GM12878 (cell line): ENCODE results near the gene ACAT2. TPM values are rescaled to one million over a fixed set of nuclear protein-coding genes. Genes with fewer than 3 reads are reported as not detected.

Source experiments
- ATAC-seq: fragments of 200-7000 bp; cut with Tn5 transposase; 3 replicates; pipeline ENCODE4 v1.9.1; 2020; ENCODE audit warnings: mild to moderate bottlenecking, moderate library complexity
- BruUV-seq: library from RNA; stranded (reverse); fragments of 400-500 nt; replicated peaks from 2 replicates; lab custom pipeline; 2021; lab: Mats Ljungman, UMichigan
- CTCF ChIA-PET: fragments of 300-600 bp; sonication (Branson Sonifier 250); formaldehyde crosslinking; extraction: SDS; loops from one replicate; lab custom pipeline; 2021; ENCODE audit warnings: inconsistent platforms; lab: Yijun Ruan, JAX
- POLR2A ChIA-PET: fragments of 350-600 bp; formaldehyde crosslinking; extraction: SDS; loops from one replicate; lab custom pipeline; 2021; ENCODE audit warnings: inconsistent platforms; lab: Charles Lee
- RAD21 ChIA-PET: fragments of 300-600 bp; sonication (Branson Sonifier 250); formaldehyde crosslinking; loops from one replicate; lab custom pipeline; 2023; ENCODE audit warnings: antibody characterized with exemption; ENCODE audit not compliant: unreplicated experiment; lab: Charles Lee
- SMC1A ChIA-PET: fragments of 300-600 bp; sonication (Branson Sonifier 250); formaldehyde crosslinking; loops from one replicate; lab custom pipeline; 2023; ENCODE audit not compliant: unreplicated experiment, uncharacterized antibody; lab: Charles Lee
- DNase-seq: peaks from one replicate; pipeline ENCODE4 v3.0.0-alpha.2; 2011; ENCODE audit warnings: low read depth, low spot score
- FAIRE-seq: peaks from 3 replicates; lab custom pipeline; 2011; peaks lifted over from hg19 to GRCh38; lab: Jason Lieb, UNC
- H2AFZ ChIP-seq: 2 replicates; pipeline ENCODE4 v1.6.0; 2011; ENCODE audit warnings: low read depth, low read length, control low read depth; ENCODE audit not compliant: control insufficient read depth
- H3K27ac ChIP-seq: 2 replicates; pipeline ENCODE4 v1.5.1; 2011; ENCODE audit warnings: control low read depth; ENCODE audit not compliant: control insufficient read depth, insufficient read depth
- H3K27me3 ChIP-seq, 2 experiments: replicated peaks in 1 of 2; 2 replicates each; pipeline versions ENCODE4 v1.6.0 to v1.6.1; 2011; ENCODE audit warnings: low read length in 1 of 2; ENCODE audit not compliant: control insufficient read depth in 2 of 2, insufficient read depth in 2 of 2
- H3K36me3 ChIP-seq, 2 experiments: 2 replicates each; pipeline ENCODE4 v1.5.1; 2011; ENCODE audit warnings: low read length in 1 of 2; ENCODE audit not compliant: control insufficient read depth in 2 of 2, insufficient read depth in 2 of 2
- H3K4me1 ChIP-seq: 2 replicates; pipeline ENCODE4 v1.6.1; 2011; ENCODE audit warnings: mild to moderate bottlenecking, low read length, moderate library complexity, mixed read lengths; ENCODE audit not compliant: control insufficient read depth, insufficient read depth
- H3K4me2 ChIP-seq: 2 replicates; pipeline ENCODE4 v1.6.0; 2011; ENCODE audit warnings: control low read depth; ENCODE audit not compliant: control insufficient read depth, insufficient read depth
- H3K4me3 ChIP-seq: fragments of 200-600 bp; sonication (generic); 2 replicates; pipeline ENCODE4 v1.5.1; 2016
- H3K79me2 ChIP-seq: 2 replicates; pipeline ENCODE4 v1.6.0; 2011; ENCODE audit warnings: low read length; ENCODE audit not compliant: control insufficient read depth, insufficient read depth
- H3K9ac ChIP-seq: 2 replicates; pipeline ENCODE4 v1.8.0; 2011; ENCODE audit warnings: low read length, control low read depth, mixed read lengths; ENCODE audit not compliant: control insufficient read depth, insufficient read depth
- H3K9me3 ChIP-seq: replicated peaks from 3 replicates; pipeline ENCODE4 v1.5.1; 2011; ENCODE audit warnings: mild to moderate bottlenecking, low read length; ENCODE audit not compliant: control insufficient read depth, insufficient read depth
- H4K20me1 ChIP-seq: 2 replicates; pipeline ENCODE4 v1.6.0; 2011; ENCODE audit not compliant: control insufficient read depth, insufficient read depth
- CBX5 ChIP-seq: sonication (generic); IDR thresholded peaks from 2 replicates; pipeline ENCODE4 v1.6.1; 2016; ENCODE audit warnings: low read depth, moderate library complexity, mild to moderate bottlenecking, inconsistent platforms
- FOXM1 ChIP-seq: IDR thresholded peaks from 2 replicates; pipeline ENCODE4 v1.6.1; 2012; ENCODE audit warnings: low read depth, mild to moderate bottlenecking, inconsistent platforms, low read length, moderate library complexity
- GABPA ChIP-seq: IDR thresholded peaks from 2 replicates; pipeline ENCODE4 v1.6.1; 2014; ENCODE audit warnings: antibody characterized with exemption, low read depth, mild to moderate bottlenecking, inconsistent platforms
- KDM1A ChIP-seq: fragments of 200-600 bp; sonication (generic); IDR thresholded peaks from 2 replicates; pipeline ENCODE4 v1.6.1; 2016; ENCODE audit warnings: borderline replicate concordance
- POLR2A ChIP-seq: IDR thresholded peaks from 2 replicates; pipeline ENCODE4 v1.6.1; 2011; ENCODE audit warnings: low read depth, mild to moderate bottlenecking, low read length
- POLR2AphosphoS5 ChIP-seq: IDR thresholded peaks from 2 replicates; pipeline ENCODE4 v1.6.1; 2011; ENCODE audit warnings: mild to moderate bottlenecking, low read length, inconsistent platforms
- TBL1XR1 ChIP-seq: IDR thresholded peaks from 2 replicates; pipeline ENCODE4 v1.6.1; 2012; ENCODE audit warnings: low read depth, low read length, improper control_type of control experiment
- ZZZ3 ChIP-seq: IDR thresholded peaks from 2 replicates; pipeline ENCODE4 v1.6.1; 2011; ENCODE audit warnings: low read depth; ENCODE audit not compliant: control insufficient read depth, insufficient read length
- WGBS: methylation state at CpG from one replicate; pipeline ENCODE4 v1.1.6; 2016; ENCODE audit warnings: low lambda C conversion rate; ENCODE audit not compliant: insufficient replicate concordance, insufficient coverage; ENCODE audit errors: missing lambda C conversion rate; 5-methylcytosine and 5-hydroxymethylcytosine counted together
- in situ Hi-C: fragments of 300-500 bp; cut with MboI; formaldehyde crosslinking; loops from 9 replicates; pipeline ENCODE4 v1.14.3; 2018; ENCODE audit warnings: mixed read lengths
- intact Hi-C: fragments of 100-400 bp; cut with micrococcal nuclease; formaldehyde crosslinking; loops from one replicate; pipeline ENCODE4 v1.14.2; 2022; ENCODE audit not compliant: unreplicated experiment
- polyA plus RNA-seq, 11 experiments: library from polyadenylated mRNA; depleted of rRNA in 4 of 11; unstranded in 6 of 11; stranded (reverse) in 5 of 11; fragments of >200 nt; fragmentation: Nextera tagmentation in 4 of 11; fragmentation: Illumina TruSeq in 1 of 11; extraction: Ambion mirVana in 4 of 11; extraction: Trizol in 1 of 11; gene quantifications; 1 replicate in 1 of 11; 2 replicates in 10 of 11; pipeline versions ENCODE4 v1.2.1 to v1.2.3, GENCODE V29; 2011 to 2016; ENCODE audit warnings: inconsistent platforms in 2 of 11, missing spikeins in 2 of 11, low read depth in 1 of 11
- total RNA-seq, 4 experiments: library from RNA; depleted of rRNA in 3 of 4; stranded (reverse); fragments of >200 nt in 3 of 4; fragmentation: Illumina TruSeq in 1 of 4; extraction: Trizol in 1 of 4; gene quantifications; 2 replicates each; pipeline versions ENCODE4 v1.2.1 to v1.2.3, GENCODE V29; 2013 to 2021

Gene ACAT2
- total and polyA plus RNA-seq, 10 of the 15 experiments (the other 5 are each of a cell fraction or from before 2014, with no cell fraction given), result 87.9 to 257 (median 132) TPM

GRCh38 chr6:159754959-159755914 lies 6.6 kb upstream of the ACAT2 start:
- RAD21 ChIA-PET, result no interaction called here
- intact Hi-C loops, result no loop called here
- BruUV-seq, result no TSS peak
- Histone ChIP-seq H3K4me3 (no peak overlapping the region), H3K27me3 (no peaks in the 10 kb centered on the region), H3K79me2 (no peaks in the 10 kb centered on the region; the same call in 1 of the 2 replicates), H3K9ac (no peak overlapping the region), H3K36me3 (peaks cover 12 to 33% of the 10 kb centered on the region in 2 experiments), H3K9me3 (no peaks in the 10 kb centered on the region), H3K4me2 (no peak overlapping the region), H2AFZ (no peak overlapping the region), H3K4me1 (no peaks in the 10 kb centered on the region), H4K20me1 (no peaks in the 10 kb centered on the region), H3K27ac (no peak overlapping the region)
- WGBS, result 94% methylated on average over 15 of the region's 15 CpGs
- TF ChIP-seq POLR2AphosphoS5 (peak; percentile 64), POLR2A (peak; percentile 25; the same call in 1 of the 2 replicates), FOXM1 (no peak)
- CTCF ChIA-PET, result interaction anchor here (1.6 kb wide), 1 partner anchor 25 kb away, joined by 3 read pairs; no protein-coding TSS in a partner anchor
- POLR2A ChIA-PET, result no interaction called here
- SMC1A ChIA-PET, result no interaction called here
- in situ Hi-C loops, result no loop called here
- DNase-seq, result no peak
- no peak; the same call in 2 of the 3 replicates for ATAC-seq
- FAIRE-seq, result no peak

DNA sequence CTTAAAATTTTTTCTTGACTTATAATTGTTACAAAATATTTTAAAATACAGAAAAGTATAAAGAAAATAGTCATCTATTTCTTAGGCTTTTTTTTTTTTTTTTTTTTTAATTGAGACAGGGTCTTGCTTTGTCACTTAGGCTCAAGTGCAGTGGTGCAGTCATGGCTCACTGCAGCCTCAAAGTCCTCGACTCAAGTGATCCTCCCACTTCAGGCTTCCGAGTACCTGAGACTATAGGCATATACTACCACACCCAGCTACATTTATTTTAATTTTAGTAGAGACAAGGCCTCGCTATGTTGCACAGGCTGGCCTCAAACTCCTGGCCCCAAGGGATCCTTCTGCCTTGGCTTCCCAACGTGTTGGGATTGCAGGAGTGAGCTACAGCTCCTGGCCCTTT lies 5.3 kb upstream of the ACAT2 start:
- Histone ChIP-seq H3K9me3 (no peaks in the 10 kb centered on the region), H4K20me1 (no peaks in the 10 kb centered on the region), H2AFZ (no peak overlapping the region), H3K79me2 (peaks cover 10% of the 10 kb centered on the region), H3K9ac (no peak overlapping the region), H3K27me3 (no peaks in the 10 kb centered on the region), H3K27ac (no peak overlapping the region), H3K36me3 (peaks cover 12 to 31% of the 10 kb centered on the region in 2 experiments), H3K4me3 (no peak overlapping the region), H3K4me2 (no peak overlapping the region), H3K4me1 (no peaks in the 10 kb centered on the region)
- intact Hi-C loops, result no loop called here
- ChIA-PET RAD21 (no interaction called here), SMC1A (interaction anchor here (1.2 kb wide), 1 partner anchor 35 kb away, joined by 3 read pairs; no protein-coding TSS in a partner anchor), POLR2A (interaction anchor here (1.1 kb wide), 1 partner anchor 35 kb away, joined by 3 read pairs; no protein-coding TSS in a partner anchor), CTCF (interaction anchor here (0.7 kb wide), 1 partner anchor 28 kb away, joined by 3 read pairs; no protein-coding TSS in a partner anchor)
- ATAC-seq (no peak), FAIRE-seq (no peak), DNase-seq (no peak)
- BruUV-seq, result no TSS peak
- 82% methylated on average over 4 of the region's 4 CpGs for WGBS
- in situ Hi-C loops, result no loop called here
- TF ChIP-seq TBL1XR1, result no peak
- no peak for TF ChIP-seq CBX5
- peak; percentile 30; the same call in 1 of the 2 replicates for TF ChIP-seq POLR2AphosphoS5
- no peak for TF ChIP-seq ZZZ3
- TF ChIP-seq KDM1A, result no peak
- TF ChIP-seq GABPA, result no peak
